HG03066 (cell line): ENCODE measurements around the gene OAS2.
A peak's percentile ranks its signal among the peaks of the same experiment; 100 is the strongest.

Source experiments
- ATAC-seq: cut with Tn5 transposase; IDR thresholded peaks from one replicate; pipeline ENCODE4 v1.9.1; 2021; ENCODE audit warnings: low read depth; ENCODE audit not compliant: unreplicated experiment

Gene OAS2, protein sequence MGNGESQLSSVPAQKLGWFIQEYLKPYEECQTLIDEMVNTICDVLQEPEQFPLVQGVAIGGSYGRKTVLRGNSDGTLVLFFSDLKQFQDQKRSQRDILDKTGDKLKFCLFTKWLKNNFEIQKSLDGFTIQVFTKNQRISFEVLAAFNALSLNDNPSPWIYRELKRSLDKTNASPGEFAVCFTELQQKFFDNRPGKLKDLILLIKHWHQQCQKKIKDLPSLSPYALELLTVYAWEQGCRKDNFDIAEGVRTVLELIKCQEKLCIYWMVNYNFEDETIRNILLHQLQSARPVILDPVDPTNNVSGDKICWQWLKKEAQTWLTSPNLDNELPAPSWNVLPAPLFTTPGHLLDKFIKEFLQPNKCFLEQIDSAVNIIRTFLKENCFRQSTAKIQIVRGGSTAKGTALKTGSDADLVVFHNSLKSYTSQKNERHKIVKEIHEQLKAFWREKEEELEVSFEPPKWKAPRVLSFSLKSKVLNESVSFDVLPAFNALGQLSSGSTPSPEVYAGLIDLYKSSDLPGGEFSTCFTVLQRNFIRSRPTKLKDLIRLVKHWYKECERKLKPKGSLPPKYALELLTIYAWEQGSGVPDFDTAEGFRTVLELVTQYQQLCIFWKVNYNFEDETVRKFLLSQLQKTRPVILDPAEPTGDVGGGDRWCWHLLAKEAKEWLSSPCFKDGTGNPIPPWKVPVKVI

DNA sequence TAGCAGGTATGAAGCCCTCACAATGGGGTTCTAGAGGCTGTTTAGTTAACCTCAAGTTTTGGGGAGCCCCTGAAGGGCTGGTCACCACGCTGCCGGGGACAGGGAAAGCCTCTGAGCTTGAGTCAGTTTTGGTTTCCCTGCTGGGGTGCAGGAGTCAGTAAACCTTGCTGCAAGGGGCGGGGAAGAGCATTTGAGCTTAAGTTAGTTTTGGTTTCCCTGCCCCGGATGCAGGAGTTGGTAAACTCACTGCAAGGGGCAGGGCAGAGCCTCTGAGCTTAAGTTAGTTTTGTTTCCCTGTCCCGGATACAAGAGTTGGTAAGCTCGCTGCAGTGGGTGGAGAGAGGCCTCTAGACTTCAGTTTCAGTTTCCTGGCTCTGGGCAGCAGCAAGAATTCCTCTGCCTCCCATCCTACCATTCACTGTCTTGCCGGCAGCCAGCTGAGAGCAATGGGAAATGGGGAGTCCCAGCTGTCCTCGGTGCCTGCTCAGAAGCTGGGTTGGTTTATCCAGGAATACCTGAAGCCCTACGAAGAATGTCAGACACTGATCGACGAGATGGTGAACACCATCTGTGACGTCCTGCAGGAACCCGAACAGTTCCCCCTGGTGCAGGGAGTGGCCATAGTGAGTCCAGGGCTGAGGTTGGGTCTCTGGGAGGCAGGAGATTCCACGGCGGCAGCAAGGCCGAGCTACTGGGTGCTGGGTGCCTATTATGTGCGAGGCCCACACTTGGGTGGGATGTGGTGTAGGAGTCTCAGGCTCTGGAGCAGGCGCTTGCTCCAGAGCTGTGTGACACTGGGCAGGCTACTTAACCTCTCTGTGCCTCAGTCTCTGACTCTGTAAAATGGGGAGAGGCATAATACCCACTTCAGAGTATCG, at the start of gene OAS2:
OAS2 (plus strand) TSS at position 357 of the 878 bp plus-strand sequence; CDS start at position 447, 90 bp downstream.
- peak; percentile 92 for ATAC-seq

- no peak for ATAC-seq
Measured at GRCh38 chr12:112928978-112929377, 49.3 kb upstream of the OAS2 start.

DNA sequence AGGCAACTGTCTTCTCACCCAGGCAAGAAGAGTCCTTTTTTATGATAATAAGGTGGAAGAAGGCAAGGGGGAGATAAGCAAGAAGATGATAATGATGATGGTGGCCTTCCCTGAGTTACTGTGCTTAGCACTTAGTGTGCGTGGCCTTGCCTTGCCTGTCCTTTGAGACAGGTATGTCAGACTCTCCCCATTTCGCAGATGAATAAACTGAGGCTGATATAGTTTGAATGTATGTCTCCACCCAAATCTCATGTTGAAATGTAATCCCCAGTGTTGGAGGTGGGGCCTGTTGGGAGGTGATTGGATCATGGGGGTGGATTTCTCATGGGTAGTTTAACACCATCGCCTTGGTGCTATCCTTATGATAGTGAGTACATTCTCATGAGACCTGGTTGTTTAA, 48.6 kb upstream of the OAS2 start:
- no peak for ATAC-seq

DNA sequence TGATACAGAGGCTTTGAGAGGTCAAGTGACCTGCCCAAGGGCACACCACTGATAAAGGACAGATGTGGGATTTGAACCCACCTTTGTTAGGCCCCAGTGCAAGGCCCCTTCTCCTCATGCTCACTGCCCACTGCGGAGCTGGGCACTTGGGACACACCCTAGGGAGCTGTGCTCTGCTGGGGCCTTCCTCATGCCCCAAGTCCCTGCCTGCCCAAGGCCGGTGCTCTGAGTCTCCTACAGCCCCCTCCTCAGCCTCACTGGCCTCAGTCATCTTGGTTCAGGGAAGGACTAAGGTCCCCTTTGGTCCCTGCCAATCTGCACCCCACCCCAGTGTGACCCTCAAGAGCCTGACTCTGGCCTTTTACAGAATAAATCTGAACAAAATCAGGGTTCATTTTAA, 48.0 kb upstream of the OAS2 start:
- no peak for ATAC-seq

GRCh38 chr12:112932485-112933128, 45.7 kb upstream of the OAS2 start:
- ATAC-seq: no peak

DNA sequence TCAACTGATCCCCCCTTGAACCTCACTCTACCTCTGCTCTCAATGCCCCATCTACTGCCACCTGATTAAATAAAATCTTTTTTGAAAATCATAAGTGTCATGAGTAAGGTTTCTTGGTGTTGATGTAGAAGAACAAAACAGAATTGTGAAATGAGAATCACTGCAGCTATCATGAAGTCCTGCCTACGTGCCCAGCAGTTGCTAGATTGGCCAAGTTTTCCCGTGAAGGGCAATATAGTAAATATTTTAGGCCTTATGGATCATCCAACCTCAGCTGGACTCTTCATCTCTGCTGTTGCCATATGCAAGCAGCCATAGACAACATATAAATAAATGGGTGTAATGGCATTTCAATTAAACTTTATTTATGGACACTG, 45.2 kb upstream of the OAS2 start:
- no peak for ATAC-seq

DNA sequence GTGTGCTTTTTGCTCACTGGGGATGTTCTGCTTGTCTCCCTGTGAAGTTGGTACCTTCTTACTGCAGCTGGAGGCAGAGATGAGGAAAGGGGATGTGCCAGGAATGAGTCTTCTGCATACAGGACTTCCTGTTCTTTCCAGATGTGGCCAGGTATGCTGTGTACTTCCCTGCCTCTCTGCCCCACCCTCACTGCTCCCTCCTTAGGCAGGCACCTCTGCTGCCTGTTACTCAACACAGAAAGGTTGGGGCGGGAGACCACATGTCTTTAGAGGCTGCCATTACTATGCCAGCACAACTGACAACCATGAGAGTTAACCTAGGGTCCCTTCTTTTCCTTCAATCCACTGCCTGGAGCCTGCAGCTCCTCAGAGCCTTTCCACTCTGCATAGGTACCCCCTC, 42.1 kb upstream of the OAS2 start:
- no peak for ATAC-seq

GRCh38 chr12:112936927-112937326, 41.4 kb upstream of the OAS2 start:
- no peak for ATAC-seq

- peak; percentile 40 for ATAC-seq
Measured at GRCh38 chr12:112937741-112938719, 40.3 kb upstream of the OAS2 start, which contains the start of gene OAS3. Gene OAS3 (plus strand): TSS chr12:112938474. CDS start chr12:112938531, 57 bp downstream.

GRCh38 chr12:112938751-112939150, 39.6 kb upstream of the OAS2 start:
- ATAC-seq: no peak

GRCh38 chr12:112939761-112940381, 38.4 kb upstream of the OAS2 start:
- ATAC-seq: peak; percentile 69

GRCh38 chr12:112941528-112942335, 36.6 kb upstream of the OAS2 start:
- ATAC-seq: no peak

- no peak for ATAC-seq
Measured at GRCh38 chr12:112942572-112942971, 35.7 kb upstream of the OAS2 start.

DNA sequence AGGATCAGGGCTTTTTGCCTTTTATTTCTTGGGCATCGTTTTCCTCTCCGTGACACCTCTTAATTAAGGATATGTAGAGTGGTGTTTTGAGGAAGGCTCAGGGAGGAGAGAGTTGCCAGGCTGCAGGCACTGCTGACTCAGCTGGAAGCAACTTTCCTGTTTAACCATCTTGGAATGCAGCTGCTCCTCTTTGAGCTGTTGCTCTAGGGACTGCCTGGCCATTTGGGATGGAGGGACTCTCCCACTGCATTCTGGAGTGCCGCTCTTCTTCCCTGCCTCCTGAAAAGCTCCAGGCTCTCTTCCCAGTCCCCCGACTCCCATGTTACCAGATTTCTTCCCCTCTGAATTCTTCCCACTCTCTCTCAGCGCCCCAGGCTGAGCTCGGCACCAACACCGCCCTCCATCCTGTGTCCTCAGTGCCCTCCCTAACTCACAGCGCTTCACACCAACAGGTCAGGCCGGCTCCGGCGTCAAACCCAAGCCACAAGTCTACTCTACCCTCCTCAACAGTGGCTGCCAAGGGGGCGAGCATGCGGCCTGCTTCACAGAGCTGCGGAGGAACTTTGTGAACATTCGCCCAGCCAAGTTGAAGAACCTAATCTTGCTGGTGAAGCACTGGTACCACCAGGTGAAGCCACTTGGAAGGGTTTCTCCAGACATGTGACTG, 34.2 kb upstream of the OAS2 start:
- no peak for ATAC-seq

GRCh38 chr12:112945515-112945914, 32.8 kb upstream of the OAS2 start:
- no peak for ATAC-seq

DNA sequence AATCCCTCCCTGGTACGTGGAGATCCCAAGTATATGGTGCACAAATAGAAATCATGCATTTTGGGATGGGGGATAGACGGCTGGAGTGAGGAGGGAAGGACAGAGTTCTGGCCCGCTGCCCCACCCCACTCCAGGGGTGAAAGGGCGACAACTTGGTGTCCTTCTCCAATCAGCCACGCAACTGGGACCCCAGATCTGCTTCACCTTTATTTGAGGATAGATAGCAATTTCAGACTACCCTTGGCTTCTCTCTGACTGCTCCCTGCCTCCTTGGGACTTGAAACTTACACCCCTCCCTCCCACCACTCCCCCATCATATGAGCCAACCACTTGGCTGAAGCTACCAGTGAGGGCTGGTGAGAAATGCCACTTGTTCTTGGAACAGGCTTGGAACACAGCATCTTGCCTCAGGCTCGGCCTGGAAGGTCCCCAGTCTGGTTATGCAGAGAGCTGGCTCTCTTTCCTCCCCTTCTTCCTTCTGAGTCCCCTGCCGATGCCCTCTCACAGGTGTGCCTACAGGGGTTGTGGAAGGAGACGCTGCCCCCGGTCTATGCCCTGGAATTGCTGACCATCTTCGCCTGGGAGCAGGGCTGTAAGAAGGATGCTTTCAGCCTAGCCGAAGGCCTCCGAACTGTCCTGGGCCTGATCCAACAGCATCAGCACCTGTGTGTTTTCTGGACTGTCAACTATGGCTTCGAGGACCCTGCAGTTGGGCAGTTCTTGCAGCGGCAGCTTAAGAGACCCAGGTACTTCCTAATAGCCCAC, 31.9 kb upstream of the OAS2 start:
- no peak for ATAC-seq

GRCh38 chr12:112947314-112947713, 31.0 kb upstream of the OAS2 start:
- no peak for ATAC-seq
